Neural progenitor cell (in vitro differentiated cells): ENCODE measurements around the gene CCR1. TPM values are rescaled to one million over a fixed set of nuclear protein-coding genes. Genes with fewer than 3 reads are reported as not detected.

Experiments used
- DNase-seq: peaks from one replicate; pipeline ENCODE4 v3.0.0-alpha.2; 2016; ENCODE audit warnings: low spot score
- H2AFZ ChIP-seq: fragments of 200-600 bp; sonication (generic); replicated peaks from 2 replicates; pipeline ENCODE4 v1.6.1; 2016; ENCODE audit warnings: antibody characterized with exemption
- H3F3A ChIP-seq: fragments of 200-600 bp; sonication (generic); 2 replicates; pipeline ENCODE4 v1.6.1; 2016; ENCODE audit warnings: antibody characterized with exemption, low read depth
- H3K27ac ChIP-seq: fragments of 200-600 bp; sonication (generic); 2 replicates; pipeline ENCODE4 v1.5.1; 2016; ENCODE audit warnings: mild to moderate bottlenecking
- H3K27me3 ChIP-seq: fragments of 200-600 bp; sonication (generic); 2 replicates; pipeline ENCODE4 v1.6.1; 2016; ENCODE audit warnings: mild to moderate bottlenecking, moderate library complexity
- H3K36me3 ChIP-seq: fragments of 200-600 bp; sonication (generic); 2 replicates; pipeline ENCODE4 v1.5.1; 2016
- H3K4me1 ChIP-seq: fragments of 200-600 bp; sonication (generic); 2 replicates; pipeline ENCODE4 v1.6.1; 2016; ENCODE audit warnings: mixed run types
- H3K4me2 ChIP-seq: fragments of 200-600 bp; sonication (generic); 2 replicates; pipeline ENCODE4 v1.6.1; 2016
- H3K4me3 ChIP-seq: fragments of 200-600 bp; sonication (generic); 2 replicates; pipeline ENCODE4 v1.5.1; 2016
- H3K79me2 ChIP-seq: fragments of 200-600 bp; sonication (generic); 2 replicates; pipeline ENCODE4 v1.6.1; 2016; ENCODE audit warnings: low read depth
- H3K9ac ChIP-seq: fragments of 200-600 bp; sonication (generic); 2 replicates; pipeline ENCODE4 v1.6.1; 2016
- H3K9me3 ChIP-seq: fragments of 200-600 bp; sonication (generic); 2 replicates; pipeline ENCODE4 v1.5.1; 2016; ENCODE audit warnings: low read depth
- H4K20me1 ChIP-seq: fragments of 200-600 bp; sonication (generic); 2 replicates; pipeline ENCODE4 v1.6.1; 2016; ENCODE audit warnings: low read depth
- H3K27ac Mint-ChIP-seq: 3 replicates; pipeline ENCODE4 v1.8.0; 2021; ENCODE audit warnings: mixed read lengths
- H3K27me3 Mint-ChIP-seq: 2 replicates; pipeline ENCODE4 v1.8.0; 2022; ENCODE audit warnings: low read depth, mild to moderate bottlenecking, inconsistent platforms, moderate library complexity, mixed read lengths; ENCODE audit not compliant: insufficient read depth
- H3K36me3 Mint-ChIP-seq: 3 replicates; pipeline ENCODE4 v1.8.0; 2021; ENCODE audit warnings: mixed read lengths
- H3K4me1 Mint-ChIP-seq: 3 replicates; pipeline ENCODE4 v1.8.0; 2021; ENCODE audit warnings: mixed read lengths
- H3K4me3 Mint-ChIP-seq: 3 replicates; pipeline ENCODE4 v1.8.0; 2021; ENCODE audit warnings: mild to moderate bottlenecking, moderate library complexity, mixed read lengths
- H3K9me3 Mint-ChIP-seq: 3 replicates; pipeline ENCODE4 v1.8.0; 2020; ENCODE audit warnings: mixed read lengths
- EZH2 ChIP-seq: fragments of 200-600 bp; sonication (generic); IDR thresholded peaks from 2 replicates; pipeline ENCODE4 v1.6.1; 2017; ENCODE audit warnings: antibody characterized with exemption, mild to moderate bottlenecking, moderate library complexity
- EZH2phosphoT487 ChIP-seq: fragments of 200-600 bp; sonication (generic); IDR thresholded peaks from 2 replicates; pipeline ENCODE4 v1.6.1; 2017; ENCODE audit warnings: antibody characterized with exemption
- total RNA-seq: library from RNA; depleted of rRNA; stranded (reverse); fragments of >200 nt; gene quantifications from 2 replicates; pipeline ENCODE4 v1.2.3, GENCODE V29; 2015; ENCODE audit warnings: low replicate concordance
- TF ChIP-seq, protein P1 (sequence below): fragments of 200-600 bp; sonication (generic); IDR thresholded peaks from 2 replicates; pipeline ENCODE4 v1.5.1; 2017; ENCODE audit warnings: antibody characterized with exemption, mild to moderate bottlenecking

Gene CCR1
- total RNA-seq, 1 donor from 2014 or later: not detected

DNA sequence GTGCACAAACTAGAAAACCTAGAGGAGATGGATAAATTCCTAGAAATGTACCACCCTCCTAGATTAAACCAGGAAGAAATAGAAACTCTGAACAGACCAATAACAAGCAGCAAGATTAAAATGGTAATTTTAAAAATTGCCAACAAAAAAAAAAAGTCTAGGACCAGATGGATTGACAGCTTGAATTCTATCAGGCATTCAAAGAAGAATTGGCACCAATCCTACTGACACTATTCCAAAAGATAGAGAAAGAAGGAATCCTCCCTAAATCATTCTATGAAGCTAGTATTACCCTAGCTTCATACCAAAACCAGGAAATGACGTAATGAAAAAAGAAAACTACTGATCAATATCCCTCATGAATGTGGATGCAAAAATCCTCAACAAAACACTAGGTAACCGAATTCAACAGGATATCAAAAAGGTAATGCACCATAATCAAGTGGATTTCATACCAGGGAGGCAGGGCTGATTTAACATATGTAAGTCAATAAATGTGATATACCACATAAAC lies 10.1 kb upstream of the CCR1 start:
- Mint-ChIP-seq H3K27ac (no peak overlapping the region), H3K27me3 (peaks cover 2% of the 10 kb centered on the region), H3K9me3 (peaks cover 5% of the 10 kb centered on the region), H3K4me3 (no peak overlapping the region), H3K36me3 (no peaks in the 10 kb centered on the region), H3K4me1 (no peaks in the 10 kb centered on the region)
- no peak overlapping the region for H3K27ac ChIP-seq
- H3K4me2 ChIP-seq: no peak overlapping the region
- H3F3A ChIP-seq: no peaks in the 10 kb centered on the region
- TF ChIP-seq EZH2 (no peak), EZH2phosphoT487 (no peak)
- TF ChIP-seq, protein P1, sequence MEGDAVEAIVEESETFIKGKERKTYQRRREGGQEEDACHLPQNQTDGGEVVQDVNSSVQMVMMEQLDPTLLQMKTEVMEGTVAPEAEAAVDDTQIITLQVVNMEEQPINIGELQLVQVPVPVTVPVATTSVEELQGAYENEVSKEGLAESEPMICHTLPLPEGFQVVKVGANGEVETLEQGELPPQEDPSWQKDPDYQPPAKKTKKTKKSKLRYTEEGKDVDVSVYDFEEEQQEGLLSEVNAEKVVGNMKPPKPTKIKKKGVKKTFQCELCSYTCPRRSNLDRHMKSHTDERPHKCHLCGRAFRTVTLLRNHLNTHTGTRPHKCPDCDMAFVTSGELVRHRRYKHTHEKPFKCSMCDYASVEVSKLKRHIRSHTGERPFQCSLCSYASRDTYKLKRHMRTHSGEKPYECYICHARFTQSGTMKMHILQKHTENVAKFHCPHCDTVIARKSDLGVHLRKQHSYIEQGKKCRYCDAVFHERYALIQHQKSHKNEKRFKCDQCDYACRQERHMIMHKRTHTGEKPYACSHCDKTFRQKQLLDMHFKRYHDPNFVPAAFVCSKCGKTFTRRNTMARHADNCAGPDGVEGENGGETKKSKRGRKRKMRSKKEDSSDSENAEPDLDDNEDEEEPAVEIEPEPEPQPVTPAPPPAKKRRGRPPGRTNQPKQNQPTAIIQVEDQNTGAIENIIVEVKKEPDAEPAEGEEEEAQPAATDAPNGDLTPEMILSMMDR: no peak
- H3K4me1 ChIP-seq: no peaks in the 10 kb centered on the region
- no peaks in the 10 kb centered on the region for H4K20me1 ChIP-seq
- no peak for DNase-seq
- no peaks in the 10 kb centered on the region for H3K27me3 ChIP-seq
- H3K9ac ChIP-seq: no peak overlapping the region
- H3K79me2 ChIP-seq: no peaks in the 10 kb centered on the region
- H2AFZ ChIP-seq: no peak overlapping the region
- no peaks in the 10 kb centered on the region for H3K9me3 ChIP-seq
- H3K4me3 ChIP-seq: no peak overlapping the region
- H3K36me3 ChIP-seq: no peaks in the 10 kb centered on the region

DNA sequence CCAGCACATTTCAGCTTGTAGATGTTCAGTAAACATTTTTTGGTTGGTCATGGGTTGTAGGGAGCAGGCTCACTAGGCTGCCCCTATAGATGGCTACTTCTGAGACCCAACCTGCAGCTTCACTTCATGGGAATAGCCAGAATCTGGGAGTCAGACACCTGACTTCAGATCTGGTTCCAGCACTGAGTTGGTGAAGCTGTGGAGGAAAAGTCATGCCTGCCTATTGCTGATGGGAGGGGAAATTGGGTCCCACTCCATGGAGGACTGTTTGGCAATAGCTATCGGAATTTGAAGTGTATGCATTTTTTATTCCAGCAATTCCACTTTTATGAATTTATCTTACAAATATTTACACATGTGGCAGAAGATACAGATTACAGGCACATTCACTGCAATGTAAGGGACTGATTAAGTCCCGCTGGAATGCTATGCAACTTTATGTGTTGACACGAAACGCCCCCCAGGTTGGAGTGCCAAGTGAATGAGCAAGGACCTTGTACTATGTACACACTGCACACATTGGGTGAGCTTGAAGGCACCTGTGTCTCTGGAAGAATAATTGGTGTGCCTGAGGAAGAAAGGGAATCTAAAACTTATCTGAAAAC lies 7.8 kb upstream of the CCR1 start:
- Histone ChIP-seq H3K27ac (no peak overlapping the region), H3K79me2 (no peaks in the 10 kb centered on the region), H3K36me3 (no peaks in the 10 kb centered on the region), H4K20me1 (no peaks in the 10 kb centered on the region), H2AFZ (no peak overlapping the region), H3F3A (no peaks in the 10 kb centered on the region), H3K9ac (no peak overlapping the region), H3K4me3 (no peak overlapping the region), H3K4me2 (no peak overlapping the region), H3K9me3 (no peaks in the 10 kb centered on the region), H3K4me1 (no peaks in the 10 kb centered on the region), H3K27me3 (no peaks in the 10 kb centered on the region)
- H3K4me1 Mint-ChIP-seq: no peaks in the 10 kb centered on the region
- DNase-seq: no peak
- H3K27me3 Mint-ChIP-seq: peaks cover 2% of the 10 kb centered on the region
- H3K9me3 Mint-ChIP-seq: peaks cover 5% of the 10 kb centered on the region
- H3K36me3 Mint-ChIP-seq: no peaks in the 10 kb centered on the region
- TF ChIP-seq EZH2 (no peak), EZH2phosphoT487 (no peak)
- TF ChIP-seq, protein P1: no peak
- no peak overlapping the region for H3K4me3 Mint-ChIP-seq
- no peak overlapping the region for H3K27ac Mint-ChIP-seq

DNA sequence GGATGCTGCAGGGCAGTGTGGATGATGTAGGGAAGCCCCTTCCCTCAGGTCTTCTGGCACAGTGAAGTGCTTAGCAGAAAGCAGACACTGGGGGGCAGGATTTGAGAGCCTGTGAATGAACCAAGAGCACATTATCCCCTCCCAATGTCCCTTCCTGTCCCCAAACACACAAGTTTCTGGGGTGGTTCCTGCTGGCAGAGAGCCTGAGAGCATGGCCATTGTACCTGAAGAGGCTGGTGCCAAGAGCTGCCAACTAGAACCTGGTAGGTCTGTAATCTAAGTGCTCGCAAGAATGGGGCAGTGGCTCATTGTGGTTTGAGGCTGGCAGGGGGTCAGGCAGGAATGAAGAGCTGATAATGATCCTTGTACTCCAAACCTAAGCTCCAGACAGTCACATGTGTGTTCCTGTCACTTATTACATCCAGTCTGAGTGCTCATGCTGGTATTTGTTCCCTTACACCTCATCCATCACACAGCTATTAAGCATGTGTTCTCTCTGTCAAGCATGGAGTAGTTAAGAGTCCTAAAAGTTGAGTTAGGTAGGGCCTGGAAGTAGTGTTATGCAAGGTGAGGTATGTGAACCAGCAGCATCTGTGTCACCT lies 6.7 kb upstream of the CCR1 start:
- Mint-ChIP-seq H3K27me3 (no peaks in the 10 kb centered on the region), H3K4me3 (no peak overlapping the region), H3K27ac (no peak overlapping the region), H3K9me3 (peaks cover 5% of the 10 kb centered on the region), H3K36me3 (no peaks in the 10 kb centered on the region), H3K4me1 (no peaks in the 10 kb centered on the region)
- H3K36me3 ChIP-seq: no peaks in the 10 kb centered on the region
- no peaks in the 10 kb centered on the region for H4K20me1 ChIP-seq
- no peaks in the 10 kb centered on the region for H3K79me2 ChIP-seq
- no peaks in the 10 kb centered on the region for H3K4me1 ChIP-seq
- no peak overlapping the region for H2AFZ ChIP-seq
- no peak overlapping the region for H3K9ac ChIP-seq
- H3K4me3 ChIP-seq: no peak overlapping the region
- no peaks in the 10 kb centered on the region for H3K9me3 ChIP-seq
- no peak overlapping the region for H3K4me2 ChIP-seq
- no peaks in the 10 kb centered on the region for H3F3A ChIP-seq
- H3K27me3 ChIP-seq: no peaks in the 10 kb centered on the region
- DNase-seq: peak; percentile 62
- TF ChIP-seq EZH2phosphoT487 (no peak), EZH2 (no peak)
- TF ChIP-seq, protein P1: peak; percentile 56
- no peak overlapping the region for H3K27ac ChIP-seq
